Activated CD8-positive, alpha-beta memory T cell treated with anti-CD3 and anti-CD28 coated beads for 48 hours (primary cell): ENCODE data around the gene EIF4A3.
A peak's percentile ranks its signal among the peaks of the same experiment; 100 is the strongest.
"Not testable (repeated sequence)": the region's sequence is repeated elsewhere in the genome, so short reads cannot be mapped to it uniquely, and the experiment has no call there.

Experiments
- DNase-seq, 3 experiments: peaks; one replicate each; pipeline ENCODE4 v3.0.0-alpha.2; 2020; ENCODE audit warnings: low read depth in 2 of 3, low spot score in 2 of 3

EIF4A3 gene

DNA sequence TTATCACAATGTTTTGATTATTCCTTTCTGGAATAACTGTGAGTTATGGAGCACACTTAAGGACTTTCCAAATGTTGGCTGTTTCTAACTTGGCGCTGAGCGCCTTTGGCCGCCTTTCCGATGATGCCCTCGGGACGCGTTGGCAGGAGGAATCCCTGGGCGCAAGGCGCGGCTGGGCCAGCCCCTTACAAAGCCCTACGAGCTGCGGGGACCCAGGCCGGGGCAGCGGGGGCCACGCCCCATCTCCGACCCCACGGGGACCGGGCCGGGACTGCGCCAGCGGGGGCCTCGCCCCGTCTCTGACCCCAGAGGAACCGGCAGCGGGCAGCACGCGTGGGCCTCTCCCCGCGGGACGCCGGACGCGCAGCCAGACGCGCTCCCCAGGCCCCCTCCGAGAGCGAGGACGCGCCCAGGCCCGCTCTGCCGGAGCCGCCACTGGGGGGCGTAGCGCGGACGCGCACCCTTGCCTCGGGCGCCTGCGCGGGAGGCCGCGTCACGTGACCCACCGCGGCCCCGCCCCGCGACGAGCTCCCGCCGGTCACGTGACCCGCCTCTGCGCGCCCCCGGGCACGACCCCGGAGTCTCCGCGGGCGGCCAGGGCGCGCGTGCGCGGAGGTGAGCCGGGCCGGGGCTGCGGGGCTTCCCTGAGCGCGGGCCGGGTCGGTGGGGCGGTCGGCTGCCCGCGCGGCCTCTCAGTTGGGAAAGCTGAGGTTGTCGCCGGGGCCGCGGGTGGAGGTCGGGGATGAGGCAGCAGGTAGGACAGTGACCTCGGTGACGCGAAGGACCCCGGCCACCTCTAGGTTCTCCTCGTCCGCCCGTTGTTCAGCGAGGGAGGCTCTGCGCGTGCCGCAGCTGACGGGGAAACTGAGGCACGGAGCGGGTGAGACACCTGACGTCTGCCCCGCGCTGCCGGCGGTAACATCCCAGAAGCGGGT lies 45.6 kb downstream of the EIF4A3 start, which contains the start of gene GAA:
Gene GAA, plus strand, starts transcription at position 571 of the 935 bp plus-strand sequence. CDS start 3,006 bp downstream, outside the sequence.
- DNase-seq: peak; percentile 75 to 82 (median 80)

DNA sequence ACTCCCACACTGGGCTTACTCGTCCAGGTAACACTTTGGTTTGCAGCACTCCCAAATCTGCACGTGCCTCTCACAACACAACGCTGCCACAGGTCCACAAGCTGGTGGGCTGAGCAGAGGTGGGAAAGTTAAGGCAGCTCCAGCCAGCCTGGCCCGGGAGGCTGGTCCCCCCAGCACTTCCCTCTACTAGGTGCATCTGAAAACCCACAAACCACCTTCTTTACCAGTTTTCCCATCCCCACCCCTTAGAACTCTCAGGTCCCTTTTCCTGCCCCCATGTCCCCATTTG lies 46.9 kb downstream of the EIF4A3 start:
- no peak for DNase-seq

DNA sequence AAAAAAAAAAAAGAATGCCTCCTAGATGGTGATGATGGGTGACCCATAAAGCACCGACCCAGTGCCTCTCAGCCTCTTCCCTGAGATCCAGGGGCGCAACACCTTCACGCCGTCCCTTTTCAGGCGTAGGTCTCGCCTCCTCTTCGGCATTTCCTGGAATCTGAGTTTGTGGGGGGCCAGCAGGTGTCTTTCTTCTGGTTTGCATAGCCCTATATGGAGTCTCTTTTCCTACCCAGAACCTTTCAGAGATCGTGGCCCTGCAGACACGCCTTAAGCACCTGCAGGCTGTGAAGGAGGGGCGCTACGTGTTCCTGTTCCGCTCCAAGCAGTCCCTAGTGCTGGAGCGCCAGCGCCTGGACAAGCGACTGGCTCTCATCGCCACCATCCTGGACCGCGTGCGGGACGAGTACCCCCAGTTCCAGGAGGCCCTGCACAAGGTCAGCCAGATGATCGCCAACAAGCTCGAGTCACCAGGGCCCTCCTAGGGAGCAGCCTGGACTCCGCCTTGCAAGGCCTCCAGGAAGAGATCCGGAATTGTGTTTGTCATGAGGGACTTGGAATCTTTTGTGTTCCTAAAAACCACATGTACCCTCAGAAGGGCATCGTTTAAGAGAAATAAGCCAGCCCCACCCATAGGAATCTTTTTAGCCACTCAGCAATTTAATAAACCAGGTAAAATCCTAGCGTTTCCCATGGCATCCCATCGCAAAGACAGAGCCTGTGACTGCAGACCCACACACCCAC lies 47.5 kb downstream of the EIF4A3 start:
- DNase-seq: no peak

DNA sequence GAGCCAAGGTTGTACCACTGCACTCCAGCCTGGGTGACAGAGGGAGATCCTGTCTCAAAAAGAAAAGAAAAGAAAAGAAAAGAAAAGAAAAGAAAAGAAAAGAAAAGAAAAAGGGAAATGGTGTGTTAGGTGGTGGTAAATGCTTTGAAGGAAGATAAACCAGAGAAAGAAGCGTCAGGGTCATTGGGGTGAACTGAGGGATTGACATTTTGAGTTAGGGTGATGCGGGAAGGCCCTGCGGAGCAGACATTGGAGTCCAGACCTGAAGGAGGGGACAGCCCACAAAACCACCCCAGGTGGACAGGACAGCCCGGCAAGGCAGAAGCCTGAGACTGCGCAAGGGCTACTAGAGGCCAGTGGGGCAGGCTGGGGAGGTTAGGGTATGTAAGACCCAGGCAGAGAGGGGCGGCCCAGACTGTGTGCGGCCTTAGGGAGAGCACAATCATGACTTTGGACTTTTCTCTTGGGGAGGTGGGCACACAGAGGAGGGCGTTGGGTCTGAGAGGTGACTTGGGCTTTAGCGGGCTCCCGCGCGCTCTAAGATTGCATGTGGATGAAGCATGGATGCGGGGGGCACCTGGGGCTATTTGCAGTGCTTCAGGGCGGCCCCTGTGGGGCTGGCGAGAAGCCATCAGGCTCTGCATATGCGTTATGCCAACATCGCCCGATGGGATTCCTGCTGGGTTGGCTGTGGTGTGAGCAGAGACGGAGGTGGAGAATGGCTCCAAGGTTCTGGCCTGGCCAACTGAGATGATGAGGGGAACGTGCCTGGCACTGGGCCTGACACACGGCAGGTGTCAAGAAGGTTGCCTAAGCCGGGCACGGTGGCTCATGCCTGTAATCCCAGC lies 48.9 kb downstream of the EIF4A3 start:
- DNase-seq: no peak

DNA sequence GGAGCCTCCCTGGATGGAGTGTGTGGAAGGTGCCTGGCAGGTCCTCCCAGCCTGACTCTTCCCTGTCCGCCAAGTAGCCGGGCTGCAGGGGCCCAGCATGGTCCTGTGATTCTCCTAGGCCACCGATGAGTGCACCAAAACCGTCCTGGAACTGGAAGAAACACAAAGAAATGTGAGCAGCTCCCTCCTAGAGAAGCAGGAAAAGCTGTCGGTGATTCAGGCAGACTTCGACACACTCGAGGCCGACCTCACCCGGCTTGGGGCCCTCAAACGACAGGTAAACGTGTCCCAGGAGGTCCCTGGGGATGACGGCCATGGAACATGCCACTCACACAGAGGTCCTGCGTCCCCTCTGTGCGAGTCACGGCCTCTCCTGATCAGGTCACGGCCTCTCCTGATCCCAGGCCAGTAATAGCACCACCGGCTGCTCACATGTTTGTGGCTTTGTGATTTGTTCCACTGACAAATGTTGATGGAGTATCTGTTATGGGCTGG lies 49.8 kb downstream of the EIF4A3 start:
- DNase-seq: no peak

DNA sequence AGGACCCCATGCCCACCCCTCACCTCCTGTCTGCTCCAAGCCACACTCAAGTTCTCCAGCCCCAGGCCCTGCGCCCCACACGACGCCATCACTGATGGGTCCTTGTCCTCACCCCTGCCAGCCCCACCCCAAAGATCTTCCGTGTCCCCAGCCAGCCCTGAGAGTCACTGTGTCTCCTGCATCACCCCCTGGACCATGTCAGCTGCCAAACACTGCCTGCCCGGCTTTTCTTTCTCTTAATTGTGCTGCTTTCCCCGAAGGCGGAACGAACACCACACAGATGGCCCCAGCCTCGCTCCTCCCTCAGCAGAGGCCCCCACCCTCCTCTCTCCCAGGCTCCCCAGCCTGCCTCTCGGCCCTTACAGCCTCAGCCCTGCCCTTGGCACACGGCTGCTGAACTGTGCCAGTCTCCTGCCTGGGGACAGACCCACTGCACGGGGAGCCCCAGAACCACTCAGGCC lies 50.3 kb downstream of the EIF4A3 start:
- DNase-seq: no peak

DNA sequence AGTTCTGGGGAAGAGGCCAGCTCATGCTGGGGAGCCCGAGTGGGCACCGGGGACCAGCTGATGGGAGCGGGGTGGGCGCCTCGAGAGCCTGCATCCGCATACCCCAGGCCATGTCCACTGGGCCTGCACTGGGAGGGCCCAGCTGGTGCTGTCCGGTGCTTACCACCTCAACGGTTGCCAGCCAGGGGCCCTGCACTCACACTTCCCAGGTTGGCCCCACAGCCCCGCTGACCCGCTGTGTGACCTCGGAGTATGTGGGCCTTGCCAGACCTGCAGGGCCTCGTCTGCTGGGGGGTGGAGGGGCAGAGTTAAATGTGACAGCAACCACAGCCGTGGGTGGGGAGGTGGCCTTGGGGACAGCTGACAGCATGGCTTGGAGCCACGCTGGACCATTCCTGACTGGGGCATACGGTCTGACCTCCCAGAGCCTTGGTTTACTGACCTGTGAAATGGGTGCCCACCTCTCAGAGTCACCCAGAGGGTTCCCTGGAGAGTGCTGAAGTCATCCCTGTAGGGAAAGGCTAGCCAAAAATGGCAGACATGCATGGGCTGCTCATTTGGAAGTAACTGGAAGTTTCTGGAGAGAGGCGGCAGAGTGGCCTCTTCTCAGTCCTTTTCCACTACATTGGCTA lies 51.0 kb downstream of the EIF4A3 start:
- DNase-seq: no peak

DNA sequence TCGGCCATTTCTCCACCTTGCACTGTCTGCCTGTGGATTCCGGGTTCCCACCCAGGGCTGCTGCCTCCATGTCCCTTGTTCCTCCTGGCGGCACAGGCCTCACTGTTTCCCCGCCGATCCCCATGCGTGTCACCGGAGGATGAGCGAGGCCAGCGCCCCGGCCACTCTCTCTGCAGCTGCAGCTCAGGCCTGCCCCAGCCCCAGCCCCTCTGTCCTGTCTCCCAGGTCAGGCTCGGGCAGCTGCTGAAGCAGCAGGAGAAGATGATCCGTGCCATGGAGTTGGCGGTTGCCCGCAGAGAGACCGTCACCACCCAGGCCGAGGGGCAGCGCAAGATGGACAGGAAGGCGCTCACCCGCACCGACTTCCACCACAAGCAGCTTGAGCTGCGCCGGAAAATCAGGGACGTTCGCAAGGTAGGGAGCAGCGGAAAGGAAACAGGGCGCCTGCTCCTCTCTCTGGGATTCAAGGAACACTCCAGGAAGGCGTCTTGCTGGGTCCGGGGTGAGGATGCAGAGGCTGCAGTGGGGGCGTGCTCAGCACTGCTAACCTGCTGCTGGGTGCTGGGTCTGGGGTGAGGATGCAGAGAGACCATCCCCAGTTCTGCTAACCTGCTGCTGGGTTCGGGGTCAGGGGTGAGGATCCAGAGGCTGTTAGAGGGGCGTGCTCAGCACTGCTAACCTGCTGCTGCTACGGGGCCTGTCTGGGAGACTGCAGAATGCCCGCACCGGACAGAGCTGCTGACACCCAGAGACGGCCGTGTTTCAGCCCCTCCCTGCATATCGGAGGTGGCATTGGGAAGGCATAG lies 51.7 kb downstream of the EIF4A3 start:
- DNase-seq: no peak

DNA sequence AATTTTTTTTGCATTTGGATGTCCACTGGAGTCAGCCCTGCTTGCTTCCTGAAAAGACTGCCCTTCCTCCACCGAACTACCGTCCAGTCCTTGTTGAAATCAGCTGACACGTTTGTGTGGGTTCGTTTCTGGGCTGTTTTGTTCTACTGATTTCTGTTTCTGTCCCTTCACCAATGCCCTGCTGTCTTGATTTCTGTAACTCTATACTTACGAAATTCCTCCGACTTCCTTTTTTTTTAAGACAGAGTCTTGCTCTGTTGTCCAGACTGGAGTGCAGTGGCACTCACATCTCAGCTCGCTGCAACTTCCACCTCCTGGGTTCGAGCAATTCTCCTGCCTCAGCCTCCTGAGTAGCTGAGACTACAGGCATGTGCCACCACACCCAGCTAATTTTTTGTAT lies 54.0 kb downstream of the EIF4A3 start:
- no peak for DNase-seq

DNA sequence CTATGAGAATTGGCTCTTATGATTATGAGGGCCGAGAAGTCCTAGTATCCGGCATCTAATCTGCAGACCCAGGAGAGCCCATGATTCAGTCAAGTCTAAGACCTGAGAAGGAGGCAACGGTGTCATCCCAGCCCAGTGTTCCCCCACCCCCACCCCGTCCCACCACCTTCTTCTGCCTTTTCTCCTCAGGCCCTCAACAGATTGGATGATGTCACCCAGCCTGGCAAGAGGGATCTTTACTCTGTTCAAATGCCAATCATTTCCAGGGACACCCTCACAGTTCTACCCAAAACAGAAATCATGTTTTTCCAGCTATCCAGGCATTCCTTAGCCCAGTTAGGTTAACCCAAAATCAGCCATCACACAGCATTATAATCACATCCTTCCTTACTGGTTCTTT lies 55.6 kb downstream of the EIF4A3 start:
- no peak for DNase-seq

DNA sequence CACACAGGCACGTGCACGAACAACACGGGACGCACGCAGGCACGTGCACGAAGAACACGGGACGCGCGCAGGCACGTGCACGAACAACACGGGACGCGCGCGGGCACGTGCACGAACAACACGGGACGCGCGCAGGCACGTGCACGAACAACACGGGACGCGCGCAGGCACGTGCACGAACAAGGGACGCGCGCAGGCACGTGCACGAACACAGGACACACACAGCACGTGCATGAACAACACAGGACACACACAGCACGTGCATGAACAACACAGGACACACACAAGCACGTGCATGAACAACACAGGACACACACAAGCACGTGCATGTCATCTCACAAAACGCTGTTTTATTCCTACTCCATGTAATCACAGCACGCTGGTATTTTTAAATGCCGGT lies 56.8 kb downstream of the EIF4A3 start:
- DNase-seq: not testable (repeated sequence)

DNA sequence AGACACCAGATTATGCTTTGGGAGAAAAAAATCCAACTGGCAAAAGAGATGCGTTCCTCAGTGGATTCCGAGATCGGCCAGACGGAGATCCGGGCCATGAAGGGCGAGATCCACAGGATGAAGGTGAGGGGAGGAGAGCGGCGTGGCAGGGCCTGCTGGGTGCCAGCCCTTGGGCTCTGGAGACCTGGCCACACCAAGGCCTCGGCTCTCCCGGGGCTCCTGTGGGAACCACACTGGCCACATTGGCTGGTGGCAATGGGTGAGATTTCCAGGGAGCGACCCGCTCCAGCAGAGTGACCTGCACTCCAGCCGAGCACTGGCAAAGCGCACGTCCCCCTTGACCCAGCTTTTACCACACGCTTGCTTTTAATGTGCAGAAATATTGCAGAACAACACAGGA lies 57.2 kb downstream of the EIF4A3 start:
- no peak for DNase-seq

DNA sequence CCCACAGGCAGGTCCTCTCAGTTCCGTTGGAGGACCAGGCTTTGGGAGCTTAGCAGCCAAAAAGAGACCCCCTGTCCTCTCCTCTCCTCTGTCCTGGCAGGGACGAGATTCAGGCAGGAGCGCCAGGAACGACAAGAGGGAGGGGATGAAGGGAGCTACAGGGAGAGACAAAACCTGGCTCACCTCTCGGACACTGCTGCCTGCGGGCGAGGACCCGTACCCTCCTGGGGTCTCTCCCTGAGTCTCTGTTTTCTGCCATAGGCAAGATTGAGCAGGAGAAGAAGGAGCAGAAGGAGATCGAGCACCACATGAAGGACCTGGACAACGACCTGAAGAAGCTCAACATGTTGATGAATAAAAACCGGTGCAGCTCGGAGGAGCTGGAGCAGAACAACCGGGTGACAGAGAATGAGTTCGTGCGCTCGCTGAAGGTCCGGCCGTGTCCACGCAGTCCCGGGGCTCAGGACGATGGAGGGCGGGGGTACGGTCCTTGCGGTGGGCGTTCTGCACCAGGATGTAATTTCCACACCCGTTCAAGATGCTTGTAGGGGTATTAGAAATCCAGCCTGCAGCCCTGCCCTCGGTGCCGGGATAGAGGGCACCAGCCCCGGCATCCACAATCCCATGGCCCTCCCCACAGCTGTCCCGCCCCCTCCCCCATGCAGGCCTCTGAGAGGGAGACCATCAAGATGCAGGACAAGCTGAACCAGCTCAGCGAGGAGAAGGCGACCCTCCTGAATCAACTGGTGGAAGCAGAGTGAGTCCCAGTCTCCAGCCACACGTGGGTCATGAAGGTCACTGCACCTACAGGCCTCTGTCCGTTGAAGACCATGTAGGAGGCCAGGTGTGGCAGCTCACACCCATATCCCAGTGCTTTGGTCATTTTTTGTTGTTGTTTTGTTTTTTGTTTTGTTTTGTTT lies 59.3 kb downstream of the EIF4A3 start:
- no peak for DNase-seq

DNA sequence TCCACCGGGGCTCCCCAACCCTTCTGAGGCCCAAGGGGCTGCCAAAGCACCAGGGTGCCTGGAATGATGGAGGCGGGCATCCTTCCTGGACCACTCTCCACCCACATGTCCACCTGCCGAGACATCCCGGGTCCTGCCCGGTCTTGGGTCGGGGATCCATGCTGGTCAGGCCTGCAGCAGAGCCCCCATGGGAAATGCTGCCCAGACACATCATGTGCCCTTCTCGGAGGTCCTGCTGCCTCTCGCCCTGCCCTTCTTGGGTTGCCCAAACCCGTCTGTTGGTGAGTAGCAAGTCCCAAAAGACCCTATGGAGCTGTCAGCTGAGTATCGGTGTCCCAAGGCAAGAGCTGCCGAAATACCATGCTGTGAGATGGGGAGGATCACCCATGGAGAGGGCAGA lies 60.3 kb downstream of the EIF4A3 start:
- no peak for DNase-seq

DNA sequence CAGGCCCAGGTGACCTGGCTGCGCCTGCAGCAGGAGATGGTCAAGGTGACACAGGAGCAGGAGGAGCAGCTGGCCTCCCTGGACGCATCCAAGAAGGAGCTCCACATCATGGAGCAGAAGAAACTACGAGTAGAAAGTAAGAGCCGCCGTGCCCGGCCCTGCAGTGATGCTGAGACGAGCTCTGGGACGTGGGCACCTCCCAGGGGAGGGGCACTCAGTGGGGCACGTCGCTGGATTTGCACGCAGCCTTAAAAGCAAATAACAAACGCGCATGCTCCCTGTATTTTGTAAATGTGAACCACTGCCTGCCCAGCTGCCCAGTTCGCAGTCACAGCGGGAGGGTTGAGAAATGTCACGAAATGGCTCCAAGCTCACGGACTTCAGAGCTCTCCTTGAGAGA lies 60.8 kb downstream of the EIF4A3 start:
- no peak for DNase-seq

DNA sequence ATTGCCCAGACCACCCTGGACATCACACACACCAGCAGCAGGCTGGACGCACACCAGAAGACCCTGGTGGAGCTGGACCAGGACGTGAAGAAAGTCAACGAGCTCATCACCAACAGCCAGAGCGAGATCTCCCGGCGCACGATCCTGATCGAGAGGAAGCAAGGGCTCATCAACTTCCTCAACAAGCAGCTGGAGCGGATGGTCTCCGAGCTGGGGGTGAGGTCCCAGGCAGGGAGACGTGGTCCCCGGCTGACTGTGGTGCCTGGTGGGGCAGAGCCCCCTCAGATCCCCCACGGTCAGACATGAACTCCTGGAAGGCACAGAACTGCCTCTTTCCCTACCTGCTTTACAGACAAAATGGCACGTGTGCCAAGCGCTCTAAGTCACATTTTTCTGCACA lies 62.2 kb downstream of the EIF4A3 start:
- DNase-seq: no peak
